Heart right ventricle (tissue), 16 donors: ENCODE data around the gene CLEC16A. TPM values are rescaled to one million over a fixed set of nuclear protein-coding genes. Genes with fewer than 3 reads are reported as not detected.

Experiments
- ATAC-seq, 8 donors: fragments of 200-7000 bp; cut with Tn5 transposase; one replicate each; pipeline ENCODE4 v1.9.1; 2020; ENCODE audit warnings: mild to moderate bottlenecking in 8 of 8, moderate library complexity in 8 of 8, moderate number of reproducible peaks in 1 of 8
- DNase-seq, 2 donors: peaks; one replicate each; pipeline ENCODE4 v3.0.0-alpha.2; 2020
- H3K27ac ChIP-seq, 10 donors: fragments of 200-600 bp; sonication (generic) in 2 of 10; one replicate each; pipeline versions ENCODE4 v1.5.0 to v1.8.0; 2020 to 2022; ENCODE audit warnings: mild to moderate bottlenecking in 3 of 10
- H3K27me3 ChIP-seq, 7 donors: fragments of 200-600 bp; one replicate each; pipeline ENCODE4 v1.8.0; 2021 to 2022; ENCODE audit warnings: mild to moderate bottlenecking in 2 of 7
- H3K36me3 ChIP-seq, 9 donors: fragments of 200-600 bp; sonication (generic) in 1 of 9; one replicate each; pipeline versions ENCODE4 v1.5.0 to v1.8.0; 2020 to 2022; ENCODE audit warnings: mild to moderate bottlenecking in 2 of 9
- H3K4me1 ChIP-seq, 9 donors: fragments of 200-600 bp; sonication (generic) in 1 of 9; one replicate each; pipeline versions ENCODE4 v1.5.0 to v1.8.0; 2020 to 2022; ENCODE audit warnings: mild to moderate bottlenecking in 4 of 9
- H3K4me3 ChIP-seq, 10 donors: fragments of 200-600 bp; sonication (generic) in 2 of 10; one replicate each; pipeline versions ENCODE4 v1.5.0 to v1.8.0; 2020 to 2022; ENCODE audit warnings: mild to moderate bottlenecking in 7 of 10, moderate library complexity in 2 of 10
- H3K9me3 ChIP-seq, 11 donors: fragments of 200-600 bp in 10 of 11; sonication (generic) in 2 of 11; one replicate each; pipeline versions ENCODE4 v1.5.0 to v1.8.0; 2013 to 2022; ENCODE audit warnings: mild to moderate bottlenecking in 2 of 11, control low read depth in 1 of 11, moderate library complexity in 1 of 11
- CTCF ChIP-seq, 9 donors: fragments of 200-600 bp; sonication (generic) in 2 of 9; IDR thresholded peaks; one replicate each; pipeline versions ENCODE4 v1.5.0 to v1.8.0; 2021 to 2022; ENCODE audit warnings: antibody characterized with exemption in 9 of 9, mild to moderate bottlenecking in 5 of 9, moderate library complexity in 1 of 9
- WGBS, 2 donors: extraction: QIAGEN DNeasy Blood & Tissue Kit; methylation state at CpG; one replicate each; pipeline ENCODE4 v1.1.7; 2013; ENCODE audit warnings: inconsistent platforms in 1 of 2; 5-methylcytosine and 5-hydroxymethylcytosine counted together
- intact Hi-C, 10 donors: fragments of 100-400 bp; cut with DNase I; formaldehyde crosslinking; loops; one replicate each; pipeline versions ENCODE4 v1.11.1 to v1.14.2; 2022
- polyA plus RNA-seq, 2 donors: library from polyadenylated mRNA; stranded (reverse); fragments of 200-250 nt; gene quantifications; one replicate each; pipeline ENCODE4 v1.2.3, GENCODE V29; 2013
- total RNA-seq, 10 donors: library from RNA; stranded (reverse); fragmentation: NEBNext Ultra II Directional in 3 of 10; extraction: Animal tissue kit (Norgen Biotek cat#: 25700) in 3 of 10; gene quantifications; one replicate each; pipeline versions ENCODE4 v1.2.1 to v1.2.4, GENCODE V29; 2021 to 2023
- donor health status: Arrhythmogenic right ventricular cardiomyopathy.
- donor health status: ischemic (EF 13 %, LVEDD 7.1; RV severe dilation, severe dysfunction).
- donor health status: healthy with polysubstance abuse.
- donor health status: DM: no; HTN: yes; CAD: no.
- donor health status: DM: no; HTN: no; CAD: no.
- donor health status: ischemic (EF 25% LVEDD 6.9; RV normal size, moderate dysfunction).
- donor health status: ischemic (EF 25% LVEDD 5.7; RV mildly dilated, moderate dysfunction).
- donor health status: healthy.
- donor health status: DM: yes; HTN: yes; CAD: no.
- donor health status: Ischemic cardiomyopathy.
- donor health status: ischemic (EF 35%, LVEDD 5.7; RV mildly dilated, moderate dysfunction).
- donor health status: nonischemic (EF 11% LVEDD 7.7; RV severe dilation, severe dysfunction).
- donor health status: DM: yes; HTN: yes; CAD: no.
- donor health status: PGD.
- donor health status: ischemic (EF 29% LVEDD 5.4; RV normal size, mild dysfunction).
- donor health status: nonischemic (EF 23%, LVEDD 6.1; RV moderate dilation, normal function).

Gene CLEC16A
- total and polyA plus RNA-seq, 12 donors = 12.1 to 30.8 (median 23.0) TPM

GRCh38 chr16:11036040-11036439, 91.7 kb downstream of the CLEC16A start:
- peaks cover 6 to 52% (median 42%) of the 10 kb centered on the region in 9 donors for H3K4me1 ChIP-seq
- 96 to 97% methylated on average over 6 of the region's 6 CpGs for WGBS, 2 donors
- peaks cover 0 to 72% (median 6%) of the 10 kb centered on the region in 9 donors for H3K36me3 ChIP-seq
- H3K27ac ChIP-seq = no peak overlapping the region
- no peak for ATAC-seq
- H3K27me3 ChIP-seq = no peaks in the 10 kb centered on the region
- no peak for TF ChIP-seq CTCF (IDR thresholded peaks at IDR 0.05)
- no peak for DNase-seq
- no peaks in the 10 kb centered on the region for H3K9me3 ChIP-seq
- intact Hi-C loops = no loop called here
- H3K4me3 ChIP-seq = no peak overlapping the region

GRCh38 chr16:11036868-11037410, 92.6 kb downstream of the CLEC16A start:
- Histone ChIP-seq H3K36me3 (peaks cover 0 to 72% (median 7%) of the 10 kb centered on the region in 9 donors), H3K27ac (no peak overlapping the region), H3K4me1 (peaks cover 6 to 43% (median 33%) of the 10 kb centered on the region in 9 donors), H3K4me3 (no peak overlapping the region), H3K9me3 (no peaks in the 10 kb centered on the region), H3K27me3 (no peaks in the 10 kb centered on the region)
- no peak for TF ChIP-seq CTCF (IDR thresholded peaks at IDR 0.05)
- WGBS, 2 donors = 86 to 93% methylated on average over 8 of the region's 8 CpGs
- no peak for DNase-seq
- intact Hi-C loops = no loop called here
- ATAC-seq = no peak

GRCh38 chr16:11038305-11038704, 93.9 kb downstream of the CLEC16A start:
- ATAC-seq (no peak), DNase-seq (no peak)
- no peak overlapping the region for H3K4me3 ChIP-seq
- no peak for TF ChIP-seq CTCF (IDR thresholded peaks at IDR 0.05)
- WGBS, 2 donors = 88 to 95% methylated on average over 4 of the region's 4 CpGs
- H3K4me1 ChIP-seq = peaks cover 5 to 30% (median 19%) of the 10 kb centered on the region in 9 donors
- no peaks in the 10 kb centered on the region for H3K9me3 ChIP-seq
- peaks cover 0 to 80% (median 11%) of the 10 kb centered on the region in 9 donors for H3K36me3 ChIP-seq
- no peak overlapping the region for H3K27ac ChIP-seq
- intact Hi-C loops = no loop called here
- H3K27me3 ChIP-seq = no peaks in the 10 kb centered on the region

DNA sequence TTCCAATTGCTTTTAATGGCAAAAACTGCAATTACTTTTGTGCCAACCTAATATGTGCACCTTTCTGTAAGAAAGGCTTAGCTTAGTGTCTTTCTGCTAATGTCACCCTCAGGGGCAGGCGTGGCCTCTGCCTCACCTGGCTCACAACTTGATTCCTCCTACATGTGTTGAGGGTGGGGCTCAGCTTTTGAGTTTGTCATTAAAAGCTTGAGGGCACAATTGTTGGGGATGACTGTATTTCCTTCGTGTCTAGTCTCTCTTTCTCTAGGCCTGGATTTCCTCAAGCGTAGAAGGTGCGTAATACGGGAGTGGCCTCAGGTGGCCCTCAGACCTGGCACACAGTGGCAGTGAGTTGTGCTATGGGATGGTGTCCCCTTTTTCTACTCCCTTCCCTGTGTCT, 94.4 kb downstream of the CLEC16A start:
- no peaks in the 10 kb centered on the region for H3K27me3 ChIP-seq
- H3K4me1 ChIP-seq = peaks cover under 1 to 25% (median 15%) of the 10 kb centered on the region in 9 donors
- no peak for ATAC-seq
- H3K9me3 ChIP-seq = no peaks in the 10 kb centered on the region
- DNase-seq = no peak
- 97 to 99% methylated on average over 5 of the region's 5 CpGs for WGBS, 2 donors
- H3K4me3 ChIP-seq = no peak overlapping the region
- intact Hi-C loops = no loop called here
- H3K27ac ChIP-seq = no peak overlapping the region
- no peak for TF ChIP-seq CTCF (IDR thresholded peaks at IDR 0.05)
- peaks cover 0 to 85% (median 14%) of the 10 kb centered on the region in 9 donors for H3K36me3 ChIP-seq
